Activated CD4-positive, alpha-beta T cell treated with anti-CD3 and anti-CD28 coated beads for 36 hours (primary cell): ENCODE measurements around the gene EPHX1. TPM values are rescaled to one million over a fixed set of nuclear protein-coding genes. Genes with fewer than 3 reads are reported as not detected.
"Not testable (repeated sequence)": the region's sequence is repeated elsewhere in the genome, so short reads cannot be mapped to it uniquely, and the experiment has no call there.

Experiments used
- ATAC-seq: fragments of 200-7000 bp; cut with Tn5 transposase; one replicate; pipeline ENCODE4 v1.10.0; 2021; ENCODE audit warnings: mild to moderate bottlenecking, moderate library complexity
- CTCF ChIA-PET: fragments of 350-600 bp; sonication (Branson Sonifier 250); formaldehyde crosslinking; loops from one replicate; lab custom pipeline; 2021; ENCODE audit warnings: antibody characterized with exemption; lab: Charles Lee
- POLR2A ChIA-PET: fragments of 350-600 bp; sonication (Branson Sonifier 250); formaldehyde crosslinking; loops from one replicate; lab custom pipeline; 2021; ENCODE audit warnings: antibody characterized with exemption, inconsistent platforms; lab: Charles Lee
- DNase-seq: peaks from one replicate; pipeline ENCODE4 v3.0.0-alpha.2; 2020
- H3K27ac Mint-ChIP-seq: one replicate; pipeline ENCODE4 v1.8.0; 2021; ENCODE audit warnings: mixed read lengths
- H3K27me3 Mint-ChIP-seq: one replicate; pipeline ENCODE4 v1.8.0; 2021; ENCODE audit warnings: mixed read lengths
- H3K36me3 Mint-ChIP-seq: one replicate; pipeline ENCODE4 v1.8.0; 2021; ENCODE audit warnings: low read depth, mixed read lengths
- H3K4me1 Mint-ChIP-seq: one replicate; pipeline ENCODE4 v1.8.0; 2021; ENCODE audit warnings: mixed read lengths
- H3K4me3 Mint-ChIP-seq: one replicate; pipeline ENCODE4 v1.8.0; 2021; ENCODE audit warnings: mild to moderate bottlenecking, moderate library complexity, mixed read lengths
- H3K9me3 Mint-ChIP-seq: one replicate; pipeline ENCODE4 v1.8.0; 2021; ENCODE audit warnings: low read depth, mixed read lengths
- intact Hi-C, 2 experiments: fragments of 100-400 bp; cut with DNase I in 1 of 2; cut with micrococcal nuclease in 1 of 2; formaldehyde crosslinking; loops; one replicate each; pipeline versions ENCODE4 v1.14.2 to v1.15.1; 2022 to 2024; cut with DNase I, micrococcal nuclease
- total RNA-seq, 2 experiments: library from RNA; stranded (reverse); gene quantifications; one replicate each; pipeline ENCODE4 v1.2.3, GENCODE V29; 2021

Gene EPHX1
- total RNA-seq, 2 experiments from 2014 or later: 2.5 to 2.6 TPM

DNA sequence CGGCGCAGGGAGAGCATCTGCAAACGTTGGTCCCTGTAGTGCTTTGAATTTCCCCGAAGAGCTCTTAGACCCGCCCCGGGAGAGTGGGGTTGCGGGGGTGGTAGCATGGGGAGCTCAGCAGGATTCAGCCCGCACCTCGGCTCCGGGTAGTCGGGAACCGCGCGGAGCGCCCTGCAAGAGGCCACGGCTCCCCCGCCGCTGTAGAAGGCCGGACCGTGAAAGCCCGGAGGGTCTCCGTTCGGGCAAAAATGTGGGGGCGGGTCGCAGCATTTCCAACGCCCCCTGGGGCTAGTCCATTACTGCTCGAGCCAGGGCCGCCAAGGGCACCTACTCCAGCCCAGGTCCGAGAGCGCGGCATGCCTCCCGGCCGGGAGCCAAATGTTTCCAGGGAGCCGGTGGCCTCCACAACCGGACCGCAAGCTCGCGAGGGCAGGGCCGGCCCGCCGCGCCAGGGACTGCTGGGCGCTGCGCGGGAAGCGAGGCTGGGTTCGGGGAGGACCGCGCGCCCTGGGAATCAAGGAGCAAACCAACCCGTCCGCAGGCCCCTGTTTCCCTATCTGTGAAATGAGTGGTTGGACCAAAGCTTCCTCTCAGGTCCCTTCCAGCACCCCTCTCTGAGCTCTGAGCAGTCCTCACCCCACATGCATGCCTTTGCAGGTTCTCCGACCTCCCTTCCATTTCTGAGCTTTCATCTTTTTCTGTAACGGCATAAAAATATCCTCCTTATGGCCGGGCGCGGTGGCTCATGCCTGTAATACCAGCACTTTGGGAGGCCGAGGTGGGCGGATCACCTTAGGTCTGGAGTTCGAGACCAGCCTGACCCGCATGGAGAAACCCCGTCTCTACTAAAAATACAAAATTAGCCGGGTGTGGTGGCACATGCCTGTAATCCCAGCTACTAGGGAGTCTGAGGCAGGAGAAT lies 73.0 kb downstream of the EPHX1 start:
- POLR2A ChIA-PET: interaction anchor here (1.1 to 2.7 kb wide), 7 partner anchors 8 to 105 kb away, joined by 3 to 11 read pairs (median 3); partner anchors contain the start of gene SRP9
- Mint-ChIP-seq H3K36me3 (peaks cover 1% of the 10 kb centered on the region), H3K27ac (peak overlapping the region; percentile 91), H3K27me3 (no peaks in the 10 kb centered on the region), H3K4me3 (peak overlapping the region; percentile 89), H3K4me1 (peaks cover 42% of the 10 kb centered on the region), H3K9me3 (no peaks in the 10 kb centered on the region)
- peak; percentile 31 for ATAC-seq
- DNase-seq: peak; percentile 68
- CTCF ChIA-PET: interaction anchor here (0.6 to 2.5 kb wide), 13 partner anchors 9 to 408 kb away, joined by 3 to 18 read pairs (median 4); partner anchors contain the start of genes PYCR2 and SRP9
- intact Hi-C loops: loop anchor here (1.0 to 5.0 kb wide), 6 partner anchors 14 to 179 kb away; partner anchors contain the start of genes PYCR2 (in 2 of the 2), H3-3A (in 1 of the 2), SDE2 (in 1 of the 2) and SRP9 (in 1 of the 2)

DNA sequence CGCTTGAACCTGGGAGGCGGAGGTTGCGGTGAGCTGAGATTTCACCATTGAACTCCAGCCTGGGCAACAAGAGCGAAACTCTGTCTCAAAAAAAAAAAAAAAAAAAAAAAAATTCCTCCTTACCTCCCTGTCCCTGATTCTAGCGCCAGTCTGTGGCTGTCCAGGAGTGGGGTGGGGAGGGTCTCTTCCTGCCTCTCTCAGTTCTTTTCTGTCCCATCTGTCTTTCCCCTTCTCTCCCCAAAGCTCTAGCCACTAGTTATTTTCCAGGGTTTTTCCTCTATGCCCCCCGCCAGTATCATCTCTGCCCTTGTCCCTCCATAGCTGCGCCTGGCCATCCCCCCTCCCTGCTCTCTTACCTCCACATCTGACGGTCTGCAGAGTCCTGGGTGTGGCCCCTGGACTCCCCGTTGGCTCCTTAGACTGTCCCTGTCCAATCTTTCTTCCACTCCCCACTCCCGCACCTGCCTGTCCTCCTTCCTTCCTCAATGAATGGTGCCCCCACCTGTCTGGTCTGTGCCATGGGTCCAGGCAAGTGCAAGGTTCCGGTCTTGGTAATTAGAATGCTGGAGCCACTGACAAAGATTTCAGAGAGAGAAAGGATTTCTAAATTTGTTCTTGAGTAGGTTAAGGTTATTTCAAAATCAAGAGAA lies 73.8 kb downstream of the EPHX1 start:
- no peak for ATAC-seq
- intact Hi-C loops: loop anchor here in 1 of 2 experiments (2.0 to 5.0 kb wide), 2 partner anchors 41 to 179 kb away; partner anchors contain the start of genes H3-3A and PYCR2
- ChIA-PET CTCF (interaction anchor here (0.7 to 2.2 kb wide), 8 partner anchors 13 to 409 kb away, joined by 3 to 18 read pairs (median 4); partner anchors contain the start of genes PYCR2 and SRP9), POLR2A (no interaction called here)
- Mint-ChIP-seq H3K27ac (peak overlapping the region; percentile 91), H3K9me3 (no peaks in the 10 kb centered on the region), H3K36me3 (peaks cover 1% of the 10 kb centered on the region), H3K4me3 (peak overlapping the region; percentile 89), H3K4me1 (peaks cover 35% of the 10 kb centered on the region), H3K27me3 (no peaks in the 10 kb centered on the region)
- DNase-seq: no peak

DNA sequence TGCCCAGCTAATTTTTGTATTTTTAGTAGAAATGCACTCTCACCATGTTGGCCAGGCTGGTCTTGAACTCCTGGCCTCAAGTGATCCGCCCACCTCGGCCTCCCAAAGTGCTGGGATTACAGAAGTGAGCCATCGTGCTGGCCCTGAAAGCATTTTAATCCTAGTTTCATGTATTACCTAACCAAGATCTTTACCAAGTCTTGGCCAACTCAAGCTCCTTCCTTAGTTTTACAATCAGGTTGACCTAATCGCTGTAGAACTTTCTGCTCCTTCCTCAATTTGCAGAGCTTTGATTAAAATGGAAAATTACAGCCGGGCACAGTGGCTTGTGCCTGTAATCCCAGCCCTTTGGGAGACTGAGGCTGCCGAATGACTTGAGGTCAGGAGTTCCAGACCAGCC lies 75.4 kb downstream of the EPHX1 start:
- intact Hi-C loops: no loop called here
- CTCF ChIA-PET: interaction anchor here (0.6 to 2.2 kb wide), 4 partner anchors 8 to 108 kb away, joined by 3 to 9 read pairs (median 6); partner anchors contain the start of gene SRP9

DNA sequence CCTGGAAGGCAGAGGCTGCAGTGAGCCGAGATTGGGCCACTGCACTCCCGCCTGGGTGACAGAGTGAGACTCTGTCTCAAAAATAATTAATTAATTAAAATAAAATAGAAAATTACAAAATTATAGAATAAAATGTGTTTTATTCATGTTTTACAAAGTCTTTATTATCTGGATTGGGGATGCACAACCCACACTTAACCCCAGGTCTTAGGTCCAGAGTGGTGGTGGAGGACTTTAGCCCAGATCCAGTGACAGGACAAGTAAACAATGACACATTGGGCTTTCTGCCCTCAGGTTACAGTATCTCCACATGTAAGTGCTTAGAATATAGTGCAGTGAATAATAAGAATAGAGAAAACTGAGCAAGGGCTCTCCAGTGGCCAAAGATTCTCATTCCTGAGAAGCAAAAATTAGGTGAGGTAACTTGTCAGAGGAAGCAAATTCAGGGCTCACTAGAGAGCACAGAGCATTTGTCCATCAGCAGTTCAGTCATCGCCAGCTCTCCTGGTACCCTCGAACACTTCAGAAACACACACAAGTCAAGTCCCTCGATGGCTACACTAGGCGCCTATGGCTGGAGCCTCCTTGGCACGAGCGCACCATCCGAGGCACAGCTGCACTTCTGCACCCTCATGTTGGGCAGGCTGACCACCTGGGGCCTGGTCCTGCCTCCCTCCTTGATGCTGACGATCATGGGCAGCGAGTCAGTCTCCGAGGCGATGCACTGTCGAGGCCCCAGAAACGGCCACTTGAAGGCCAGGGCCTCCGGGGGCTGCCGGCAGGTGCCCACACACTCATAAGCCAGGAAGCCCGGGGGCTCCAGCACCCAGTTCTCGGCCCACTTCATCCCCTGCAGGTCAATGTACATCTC lies 76.5 kb downstream of the EPHX1 start:
- no peaks in the 10 kb centered on the region for H3K27me3 Mint-ChIP-seq
- intact Hi-C loops: no loop called here
- no peaks in the 10 kb centered on the region for H3K9me3 Mint-ChIP-seq
- ChIA-PET CTCF (interaction anchor here (0.8 to 1.5 kb wide), 4 partner anchors 9 to 40 kb away, joined by 3 to 9 read pairs (median 3); no protein-coding TSS in a partner anchor), POLR2A (interaction anchor here (0.5 kb wide), 1 partner anchor 107 kb away, joined by 5 read pairs; no protein-coding TSS in a partner anchor)
- H3K27ac Mint-ChIP-seq: no peak overlapping the region
- ATAC-seq: no peak
- peaks cover 12% of the 10 kb centered on the region for H3K4me1 Mint-ChIP-seq
- H3K4me3 Mint-ChIP-seq: no peak overlapping the region
- no peaks in the 10 kb centered on the region for H3K36me3 Mint-ChIP-seq
- DNase-seq: no peak

More for the DNA sequence above, 75.4 kb downstream of the EPHX1 start:
- H3K27me3 Mint-ChIP-seq: no peaks in the 10 kb centered on the region
- H3K4me1 Mint-ChIP-seq: peaks cover 19% of the 10 kb centered on the region
- no peak overlapping the region for H3K4me3 Mint-ChIP-seq
- peaks cover 1% of the 10 kb centered on the region for H3K36me3 Mint-ChIP-seq
- ATAC-seq: no peak
- POLR2A ChIA-PET: interaction anchor here (0.6 kb wide), 1 partner anchor 13 kb away, joined by 3 read pairs; no protein-coding TSS in a partner anchor
- H3K27ac Mint-ChIP-seq: no peak overlapping the region
- no peak for DNase-seq
- no peaks in the 10 kb centered on the region for H3K9me3 Mint-ChIP-seq

DNA sequence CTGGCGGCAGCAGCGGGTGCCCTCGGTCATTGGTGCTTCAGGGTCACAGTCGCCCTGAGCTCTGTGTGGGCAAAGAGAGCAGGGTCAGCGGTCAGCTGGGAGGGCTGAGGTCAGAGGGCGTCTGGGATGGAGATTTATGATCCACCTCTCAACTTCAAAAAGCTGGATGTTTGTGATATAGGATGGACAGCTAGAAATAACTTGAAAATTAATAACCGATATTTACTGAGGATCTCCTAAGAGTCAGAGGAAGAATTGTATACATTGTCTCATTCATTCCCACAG lies 77.0 kb downstream of the EPHX1 start:
- CTCF ChIA-PET: interaction anchor here (0.8 to 1.2 kb wide), 2 partner anchors 9 to 40 kb away, joined by 3 read pairs; no protein-coding TSS in a partner anchor

DNA sequence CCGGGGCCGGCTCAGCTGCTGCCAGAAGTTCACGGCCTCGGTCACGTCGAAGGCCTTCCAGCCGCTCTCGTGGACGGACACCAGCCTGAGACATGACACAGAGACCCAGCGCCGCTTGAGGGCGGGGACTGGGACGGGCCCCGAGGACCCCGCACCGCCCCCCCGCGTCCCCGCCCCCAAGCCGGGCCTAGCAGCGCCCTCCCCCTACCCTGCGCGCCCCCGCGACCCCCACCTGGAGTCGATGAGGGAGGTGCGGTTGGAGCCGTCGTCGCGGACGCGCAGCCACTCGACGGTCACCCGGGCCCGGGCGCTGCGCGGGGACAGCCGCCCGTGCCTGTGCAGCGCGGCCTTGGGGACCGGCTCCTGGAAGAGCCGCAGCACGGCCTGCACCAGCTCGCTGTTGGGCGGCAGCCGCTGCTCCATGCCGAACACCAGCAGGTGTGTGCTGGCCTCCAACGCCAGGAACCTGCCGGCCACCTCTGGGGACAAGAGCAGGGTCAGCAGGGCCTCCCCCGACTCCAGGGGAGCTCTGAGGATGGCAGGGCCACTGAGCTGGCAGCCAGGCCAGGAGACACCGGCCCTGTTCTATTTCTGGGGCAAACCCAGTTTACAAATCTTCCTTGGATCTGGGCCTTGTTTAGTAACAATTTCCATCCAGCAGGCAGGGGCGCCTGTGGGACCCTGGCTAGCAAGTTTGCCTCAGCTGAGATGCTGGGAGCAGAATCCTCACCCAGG lies 77.8 kb downstream of the EPHX1 start:
- H3K9me3 Mint-ChIP-seq, DNase-seq, intact Hi-C loops, ATAC-seq, H3K27me3 Mint-ChIP-seq, H3K4me3 Mint-ChIP-seq, H3K36me3 Mint-ChIP-seq, H3K27ac Mint-ChIP-seq: not testable (repeated sequence)
- H3K4me1 Mint-ChIP-seq: peaks cover 12% of the 10 kb centered on the region
- CTCF ChIA-PET: interaction anchor here (1.2 kb wide), 1 partner anchor 10 kb away, joined by 3 read pairs; no protein-coding TSS in a partner anchor
- POLR2A ChIA-PET: interaction anchor here (0.5 kb wide), 1 partner anchor 109 kb away, joined by 3 read pairs; no protein-coding TSS in a partner anchor

More for the DNA sequence above, 77.0 kb downstream of the EPHX1 start:
- H3K9me3 Mint-ChIP-seq: no peaks in the 10 kb centered on the region
- intact Hi-C loops: no loop called here
- peaks cover 12% of the 10 kb centered on the region for H3K4me1 Mint-ChIP-seq
- ATAC-seq: no peak
- H3K4me3 Mint-ChIP-seq: no peak overlapping the region
- no peaks in the 10 kb centered on the region for H3K36me3 Mint-ChIP-seq
- POLR2A ChIA-PET: no interaction called here
- H3K27ac Mint-ChIP-seq: no peak overlapping the region
- H3K27me3 Mint-ChIP-seq: no peaks in the 10 kb centered on the region
- no peak for DNase-seq

DNA sequence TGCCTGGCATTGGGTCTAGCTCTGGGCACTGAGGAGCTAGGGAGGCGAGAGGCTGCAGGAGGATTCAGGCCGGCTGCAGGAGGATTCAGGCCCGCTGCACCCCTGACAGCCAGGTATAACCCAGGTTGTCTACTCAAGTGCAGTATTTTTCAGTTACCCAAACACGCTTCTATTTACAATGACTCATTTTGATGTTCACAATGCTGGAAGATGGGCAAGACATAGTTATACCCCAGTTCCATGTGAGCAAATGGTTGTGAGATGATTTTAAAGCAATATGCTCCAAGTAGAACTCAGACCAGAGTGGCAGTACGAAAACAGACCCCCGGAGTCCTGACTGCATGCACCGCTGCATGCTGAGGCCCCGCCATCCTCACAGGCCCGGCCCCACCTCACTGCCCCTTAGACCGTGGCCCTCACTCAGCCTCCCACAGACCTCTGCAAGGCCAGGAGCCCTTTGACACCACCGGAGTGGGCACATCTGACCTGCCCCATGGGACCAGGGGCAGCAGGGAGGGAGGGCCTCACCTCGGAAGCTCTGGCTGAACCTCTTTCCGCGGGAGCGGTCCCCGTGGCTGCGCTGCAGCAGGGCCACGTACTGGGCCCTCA lies 78.5 kb downstream of the EPHX1 start:
- H3K9me3 Mint-ChIP-seq: no peaks in the 10 kb centered on the region
- no peak overlapping the region for H3K27ac Mint-ChIP-seq
- H3K27me3 Mint-ChIP-seq: no peaks in the 10 kb centered on the region
- CTCF ChIA-PET: interaction anchor here (0.9 to 1.8 kb wide), 2 partner anchors 7 to 73 kb away, joined by 3 to 6 read pairs; no protein-coding TSS in a partner anchor
- H3K4me3 Mint-ChIP-seq: no peak overlapping the region
- ATAC-seq (no peak), DNase-seq (no peak)
- peaks cover 9% of the 10 kb centered on the region for H3K4me1 Mint-ChIP-seq
- POLR2A ChIA-PET: no interaction called here
- H3K36me3 Mint-ChIP-seq: no peaks in the 10 kb centered on the region
- intact Hi-C loops: no loop called here

DNA sequence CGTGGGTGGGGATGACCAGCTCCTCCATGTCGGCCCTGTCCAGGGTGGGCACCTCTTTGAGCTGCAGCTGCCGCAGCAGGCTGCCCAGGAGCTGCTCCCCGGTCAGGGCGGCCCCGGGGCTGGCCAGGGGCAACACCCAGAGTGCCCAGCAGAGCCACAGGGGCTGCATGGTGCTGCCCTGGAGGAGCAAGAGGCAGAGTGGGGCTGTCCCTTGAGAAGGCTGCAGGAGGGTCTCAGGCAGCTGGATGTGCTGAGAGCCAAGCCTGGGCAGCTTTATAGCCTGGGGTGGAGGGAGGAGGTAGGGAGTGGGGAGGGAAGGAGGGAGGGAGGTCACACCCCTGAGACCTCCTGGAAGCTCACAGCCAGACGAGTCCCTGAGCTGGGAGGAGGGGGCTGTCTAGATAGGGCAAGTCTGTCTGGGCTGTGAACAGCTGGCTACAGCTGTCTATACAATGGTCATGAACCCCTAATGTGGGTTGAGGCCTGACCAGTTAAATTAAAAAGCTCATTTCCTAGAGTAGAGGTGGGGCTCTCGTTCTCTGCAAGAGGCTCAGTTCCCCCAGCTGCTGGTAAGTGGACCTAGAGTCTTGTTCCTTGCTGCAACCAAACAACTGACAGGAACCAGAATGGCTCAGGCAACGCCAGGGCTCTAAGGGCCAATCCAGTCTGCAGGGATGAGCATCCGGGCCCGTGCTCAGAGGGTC lies 79.1 kb downstream of the EPHX1 start, which contains the start of gene LEFTY1:
LEFTY1 (minus strand) TSS at position 249 of the 704 bp plus-strand sequence; CDS start at position 169, 80 bp downstream.
- H3K4me3 Mint-ChIP-seq: no peak within 1 kb of the TSS
- no peak for ATAC-seq
- no peaks in the 10 kb centered on the region for H3K9me3 Mint-ChIP-seq
- intact Hi-C loops: no loop called here
- no peaks in the 10 kb centered on the region for H3K36me3 Mint-ChIP-seq
- peaks cover 6% of the 10 kb centered on the region for H3K4me1 Mint-ChIP-seq
- H3K27me3 Mint-ChIP-seq: no peaks in the 10 kb centered on the region
- CTCF ChIA-PET: interaction anchor here (0.5 to 1.8 kb wide), 3 partner anchors 8 to 73 kb away, joined by 3 to 6 read pairs (median 3); no protein-coding TSS in a partner anchor
- no peak within 1 kb of the TSS for H3K27ac Mint-ChIP-seq
- POLR2A ChIA-PET: interaction anchor here (0.5 kb wide), 1 partner anchor 817 kb away, joined by 7 read pairs; no protein-coding TSS in a partner anchor
- no peak for DNase-seq

DNA sequence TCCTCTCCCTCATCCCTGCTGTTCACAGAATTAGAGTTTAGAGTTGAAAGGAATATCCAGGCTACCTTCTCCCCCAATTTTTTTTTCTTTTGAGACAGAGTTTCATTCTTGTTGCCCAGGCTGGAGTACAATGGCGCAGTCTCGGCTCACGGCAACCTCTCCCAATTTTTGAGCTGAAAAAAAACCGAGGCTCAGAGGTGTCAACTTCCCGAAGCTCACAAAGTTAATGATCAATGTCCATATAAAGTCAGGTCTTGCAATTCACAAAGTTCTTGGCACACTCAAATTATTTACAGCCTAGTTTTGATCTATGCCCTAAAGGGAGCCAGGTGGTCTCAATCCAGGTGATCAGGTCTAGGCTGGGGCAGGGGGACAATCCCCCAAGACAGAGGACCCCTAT lies 79.8 kb downstream of the EPHX1 start:
- no peak overlapping the region for H3K4me3 Mint-ChIP-seq
- CTCF ChIA-PET: interaction anchor here (0.5 to 1.8 kb wide), 2 partner anchors 9 to 17 kb away, joined by 3 to 6 read pairs; no protein-coding TSS in a partner anchor
- H3K27ac Mint-ChIP-seq: no peak overlapping the region
- intact Hi-C loops: no loop called here
- H3K36me3 Mint-ChIP-seq: no peaks in the 10 kb centered on the region
- no peaks in the 10 kb centered on the region for H3K27me3 Mint-ChIP-seq
- no peaks in the 10 kb centered on the region for H3K9me3 Mint-ChIP-seq
- POLR2A ChIA-PET: interaction anchor here (0.5 kb wide), 1 partner anchor 816 kb away, joined by 7 read pairs; no protein-coding TSS in a partner anchor
- ATAC-seq (no peak), DNase-seq (no peak)
- H3K4me1 Mint-ChIP-seq: peaks cover 8% of the 10 kb centered on the region
